ENCODE data around the gene CUBN. TPM values are rescaled to one million over a fixed set of nuclear protein-coding genes. Genes with fewer than 3 reads are reported as not detected.

CUBN gene
- total RNA-seq, 1 donor from 2014 or later: 2.7 TPM

GRCh38 chr10:16923726-16924125, 205.9 kb downstream of the CUBN start:
- Mint-ChIP-seq H3K4me1 (ENCODE audit: low read depth, unreplicated experiment) (no peaks in the 10 kb centered on the region), H3K27me3 (ENCODE audit: low read depth, unreplicated experiment) (no peaks in the 10 kb centered on the region), H3K36me3 (ENCODE audit: low read depth, unreplicated experiment) (peaks cover 3% of the 10 kb centered on the region), H3K4me3 (ENCODE audit: unreplicated experiment) (no peak overlapping the region), H3K27ac (ENCODE audit: unreplicated experiment) (no peak overlapping the region), H3K9me3 (ENCODE audit: unreplicated experiment) (no peaks in the 10 kb centered on the region)
- Histone ChIP-seq H2AFZ (ENCODE audit: low read depth, low read length) (no peak overlapping the region), H3K9ac (ENCODE audit: low read length) (no peak overlapping the region), H3K36me3 (ENCODE audit: insufficient read depth, low read length) (no peaks in the 10 kb centered on the region), H3K27ac (ENCODE audit: low read depth, low read length) (no peak overlapping the region), H4K20me1 (ENCODE audit: insufficient read depth, low read length) (no peaks in the 10 kb centered on the region), H3K4me3 (ENCODE audit: insufficient read depth, low read depth, low read length) (no peak overlapping the region), H3K9me3 (ENCODE audit: insufficient read depth, low read depth, low read length) (no peaks in the 10 kb centered on the region), H3K27me3 (ENCODE audit: insufficient read depth, low read length) (no peaks in the 10 kb centered on the region), H3K79me2 (ENCODE audit: insufficient read depth, low read length) (no peaks in the 10 kb centered on the region), H3K4me2 (ENCODE audit: low read length) (no peak overlapping the region), H3K4me1 (ENCODE audit: insufficient read depth, low read length) (no peaks in the 10 kb centered on the region)
- no peak for FAIRE-seq
- no peak for DNase-seq (ENCODE audit: low read depth)
- TF ChIP-seq CTCF (IDR thresholded peaks at IDR 0.05; ENCODE audit: insufficient read depth, low read depth, low read length) (no peak), EZH2 (IDR thresholded peaks at IDR 0.05; ENCODE audit: insufficient read depth, low read length) (no peak)

GRCh38 chr10:16923309-16923708, 206.3 kb downstream of the CUBN start:
- no peak overlapping the region for H3K9ac ChIP-seq (ENCODE audit: low read length)
- H3K4me1 Mint-ChIP-seq (ENCODE audit: low read depth, unreplicated experiment): no peaks in the 10 kb centered on the region
- TF ChIP-seq EZH2 (IDR thresholded peaks at IDR 0.05; ENCODE audit: insufficient read depth, low read length): no peak
- TF ChIP-seq CTCF (IDR thresholded peaks at IDR 0.05; ENCODE audit: insufficient read depth, low read depth, low read length): no peak
- no peak for DNase-seq (ENCODE audit: low read depth)
- H3K36me3 Mint-ChIP-seq (ENCODE audit: low read depth, unreplicated experiment): peaks cover 3% of the 10 kb centered on the region
- no peak overlapping the region for H3K27ac Mint-ChIP-seq (ENCODE audit: unreplicated experiment)
- no peaks in the 10 kb centered on the region for H3K9me3 ChIP-seq (ENCODE audit: insufficient read depth, low read depth, low read length)
- no peaks in the 10 kb centered on the region for H4K20me1 ChIP-seq (ENCODE audit: insufficient read depth, low read length)
- H3K36me3 ChIP-seq (ENCODE audit: insufficient read depth, low read length): no peaks in the 10 kb centered on the region
- no peak overlapping the region for H2AFZ ChIP-seq (ENCODE audit: low read depth, low read length)
- no peak overlapping the region for H3K4me2 ChIP-seq (ENCODE audit: low read length)
- FAIRE-seq: no peak
- H3K9me3 Mint-ChIP-seq (ENCODE audit: unreplicated experiment): no peaks in the 10 kb centered on the region
- H3K27me3 Mint-ChIP-seq (ENCODE audit: low read depth, unreplicated experiment): no peaks in the 10 kb centered on the region
- H3K4me1 ChIP-seq (ENCODE audit: insufficient read depth, low read length): no peaks in the 10 kb centered on the region
- H3K79me2 ChIP-seq (ENCODE audit: insufficient read depth, low read length): no peaks in the 10 kb centered on the region
- no peak overlapping the region for H3K4me3 ChIP-seq (ENCODE audit: insufficient read depth, low read depth, low read length)
- no peaks in the 10 kb centered on the region for H3K27me3 ChIP-seq (ENCODE audit: insufficient read depth, low read length)
- H3K4me3 Mint-ChIP-seq (ENCODE audit: unreplicated experiment): no peak overlapping the region
- no peak overlapping the region for H3K27ac ChIP-seq (ENCODE audit: low read depth, low read length)

- DNase-seq (ENCODE audit: low read depth) (no peak), FAIRE-seq (no peak)
- Histone ChIP-seq H2AFZ (ENCODE audit: low read depth, low read length) (no peak overlapping the region), H3K4me1 (ENCODE audit: insufficient read depth, low read length) (no peaks in the 10 kb centered on the region), H3K9ac (ENCODE audit: low read length) (no peak overlapping the region), H3K79me2 (ENCODE audit: insufficient read depth, low read length) (no peaks in the 10 kb centered on the region), H4K20me1 (ENCODE audit: insufficient read depth, low read length) (no peaks in the 10 kb centered on the region), H3K4me3 (ENCODE audit: insufficient read depth, low read depth, low read length) (no peak overlapping the region), H3K27me3 (ENCODE audit: insufficient read depth, low read length) (no peaks in the 10 kb centered on the region), H3K36me3 (ENCODE audit: insufficient read depth, low read length) (no peaks in the 10 kb centered on the region), H3K4me2 (ENCODE audit: low read length) (no peak overlapping the region), H3K27ac (ENCODE audit: low read depth, low read length) (no peak overlapping the region), H3K9me3 (ENCODE audit: insufficient read depth, low read depth, low read length) (no peaks in the 10 kb centered on the region)
- TF ChIP-seq CTCF (IDR thresholded peaks at IDR 0.05; ENCODE audit: insufficient read depth, low read depth, low read length): no peak
- TF ChIP-seq EZH2 (IDR thresholded peaks at IDR 0.05; ENCODE audit: insufficient read depth, low read length): no peak
- Mint-ChIP-seq H3K27ac (ENCODE audit: unreplicated experiment) (no peak overlapping the region), H3K9me3 (ENCODE audit: unreplicated experiment) (no peaks in the 10 kb centered on the region), H3K36me3 (ENCODE audit: low read depth, unreplicated experiment) (peaks cover 8% of the 10 kb centered on the region), H3K27me3 (ENCODE audit: low read depth, unreplicated experiment) (no peaks in the 10 kb centered on the region), H3K4me1 (ENCODE audit: low read depth, unreplicated experiment) (no peaks in the 10 kb centered on the region), H3K4me3 (ENCODE audit: unreplicated experiment) (no peak overlapping the region)
Measured at GRCh38 chr10:16919121-16919982, 210.3 kb downstream of the CUBN start.

Data from astrocyte (in vitro differentiated cells and primary cell).